ENCODE results near the gene ACOX1. TPM values are rescaled to one million over a fixed set of nuclear protein-coding genes. Genes with fewer than 3 reads are reported as not detected.

ACOX1 gene
- total RNA-seq, 1 experiment from 2014 or later = 40.9 TPM

- no peak overlapping the region for H3K27ac Mint-ChIP-seq
- ATAC-seq (no peak), DNase-seq (ENCODE audit: low spot score) (no peak)
- H3K4me3 Mint-ChIP-seq = no peak overlapping the region
- POLR2A ChIA-PET = no interaction called here
- H3K4me1 Mint-ChIP-seq = peaks cover 8% of the 10 kb centered on the region
- TF ChIP-seq ZNF425 (CRISPR knock-in tag; conservative IDR thresholded peaks at IDR 0.05) (no peak), CREB1 (CRISPR knock-in tag; IDR thresholded peaks at IDR 0.05) (no peak)
- CTCF ChIA-PET = no interaction called here
- peaks cover 16% of the 10 kb centered on the region for H3K36me3 Mint-ChIP-seq
- H3K9me3 Mint-ChIP-seq = no peaks in the 10 kb centered on the region
- H3K27me3 Mint-ChIP-seq (ENCODE audit: low read depth) = no peaks in the 10 kb centered on the region
Observed at GRCh38 chr17:75902406-75902805, 76.6 kb downstream of the ACOX1 start.

DNA sequence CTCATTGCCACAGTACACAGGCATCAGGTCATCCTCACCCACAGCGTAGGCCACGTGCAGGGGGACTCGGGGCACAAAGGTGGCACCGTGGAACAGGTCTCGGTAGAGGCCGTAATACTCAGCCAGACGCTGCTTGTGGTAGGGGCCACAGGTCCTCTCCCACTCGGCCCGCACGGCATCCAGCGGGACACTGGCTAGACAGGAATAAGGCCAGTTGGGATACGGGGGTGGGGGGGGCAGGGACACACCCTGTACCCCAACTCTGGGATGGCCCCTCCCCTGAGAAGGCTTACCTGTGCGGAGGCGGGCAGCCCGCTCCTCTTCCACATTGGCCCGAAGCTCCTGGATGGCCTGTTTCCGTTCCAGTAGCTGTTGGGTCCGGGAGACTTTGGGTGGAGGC is 77.2 kb downstream of the ACOX1 start:
- POLR2A ChIA-PET = no interaction called here
- Mint-ChIP-seq H3K4me1 (peaks cover 10% of the 10 kb centered on the region), H3K36me3 (peaks cover 16% of the 10 kb centered on the region), H3K27ac (no peak overlapping the region), H3K27me3 (ENCODE audit: low read depth) (no peaks in the 10 kb centered on the region), H3K9me3 (no peaks in the 10 kb centered on the region), H3K4me3 (no peak overlapping the region)
- DNase-seq (ENCODE audit: low spot score) (no peak), ATAC-seq (no peak)
- CTCF ChIA-PET = no interaction called here
- TF ChIP-seq IRF2 (CRISPR knock-in tag; IDR thresholded peaks at IDR 0.05; ENCODE audit: borderline replicate concordance, low read depth) (no peak), IRF1 (CRISPR knock-in tag; IDR thresholded peaks at IDR 0.05) (no peak), PREB (CRISPR knock-in tag; IDR thresholded peaks at IDR 0.05; ENCODE audit: borderline replicate concordance) (no peak), HMGXB4 (CRISPR knock-in tag; IDR thresholded peaks at IDR 0.05) (no peak), ZNF138 (CRISPR knock-in tag; conservative IDR thresholded peaks at IDR 0.05) (no peak), CREM (CRISPR knock-in tag; IDR thresholded peaks at IDR 0.05) (no peak), JAZF1 (CRISPR knock-in tag; IDR thresholded peaks at IDR 0.05) (no peak), ETV6 (CRISPR knock-in tag; IDR thresholded peaks at IDR 0.05) (no peak)
- TF ChIP-seq, protein P1, sequence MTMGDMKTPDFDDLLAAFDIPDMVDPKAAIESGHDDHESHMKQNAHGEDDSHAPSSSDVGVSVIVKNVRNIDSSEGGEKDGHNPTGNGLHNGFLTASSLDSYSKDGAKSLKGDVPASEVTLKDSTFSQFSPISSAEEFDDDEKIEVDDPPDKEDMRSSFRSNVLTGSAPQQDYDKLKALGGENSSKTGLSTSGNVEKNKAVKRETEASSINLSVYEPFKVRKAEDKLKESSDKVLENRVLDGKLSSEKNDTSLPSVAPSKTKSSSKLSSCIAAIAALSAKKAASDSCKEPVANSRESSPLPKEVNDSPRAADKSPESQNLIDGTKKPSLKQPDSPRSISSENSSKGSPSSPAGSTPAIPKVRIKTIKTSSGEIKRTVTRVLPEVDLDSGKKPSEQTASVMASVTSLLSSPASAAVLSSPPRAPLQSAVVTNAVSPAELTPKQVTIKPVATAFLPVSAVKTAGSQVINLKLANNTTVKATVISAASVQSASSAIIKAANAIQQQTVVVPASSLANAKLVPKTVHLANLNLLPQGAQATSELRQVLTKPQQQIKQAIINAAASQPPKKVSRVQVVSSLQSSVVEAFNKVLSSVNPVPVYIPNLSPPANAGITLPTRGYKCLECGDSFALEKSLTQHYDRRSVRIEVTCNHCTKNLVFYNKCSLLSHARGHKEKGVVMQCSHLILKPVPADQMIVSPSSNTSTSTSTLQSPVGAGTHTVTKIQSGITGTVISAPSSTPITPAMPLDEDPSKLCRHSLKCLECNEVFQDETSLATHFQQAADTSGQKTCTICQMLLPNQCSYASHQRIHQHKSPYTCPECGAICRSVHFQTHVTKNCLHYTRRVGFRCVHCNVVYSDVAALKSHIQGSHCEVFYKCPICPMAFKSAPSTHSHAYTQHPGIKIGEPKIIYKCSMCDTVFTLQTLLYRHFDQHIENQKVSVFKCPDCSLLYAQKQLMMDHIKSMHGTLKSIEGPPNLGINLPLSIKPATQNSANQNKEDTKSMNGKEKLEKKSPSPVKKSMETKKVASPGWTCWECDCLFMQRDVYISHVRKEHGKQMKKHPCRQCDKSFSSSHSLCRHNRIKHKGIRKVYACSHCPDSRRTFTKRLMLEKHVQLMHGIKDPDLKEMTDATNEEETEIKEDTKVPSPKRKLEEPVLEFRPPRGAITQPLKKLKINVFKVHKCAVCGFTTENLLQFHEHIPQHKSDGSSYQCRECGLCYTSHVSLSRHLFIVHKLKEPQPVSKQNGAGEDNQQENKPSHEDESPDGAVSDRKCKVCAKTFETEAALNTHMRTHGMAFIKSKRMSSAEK (CRISPR knock-in tag; IDR thresholded peaks at IDR 0.05; ENCODE audit: borderline replicate concordance) = no peak

Measured in WTC11 (cell line).